Stimulated activated CD8-positive, alpha-beta memory T cell treated with anti-CD3 and anti-CD28 coated beads, Interleukin-15, amount 100 ng/mL, for 1 hour (primary cell): ENCODE results near the gene EFNA5.

Source experiments
- DNase-seq: peaks from one replicate; pipeline ENCODE4 v3.0.0-alpha.2; 2020; ENCODE audit warnings: low read depth

The EFNA5 gene

GRCh38 chr5:107570805-107571531, 99.8 kb downstream of the EFNA5 start:
- DNase-seq: no peak

DNA sequence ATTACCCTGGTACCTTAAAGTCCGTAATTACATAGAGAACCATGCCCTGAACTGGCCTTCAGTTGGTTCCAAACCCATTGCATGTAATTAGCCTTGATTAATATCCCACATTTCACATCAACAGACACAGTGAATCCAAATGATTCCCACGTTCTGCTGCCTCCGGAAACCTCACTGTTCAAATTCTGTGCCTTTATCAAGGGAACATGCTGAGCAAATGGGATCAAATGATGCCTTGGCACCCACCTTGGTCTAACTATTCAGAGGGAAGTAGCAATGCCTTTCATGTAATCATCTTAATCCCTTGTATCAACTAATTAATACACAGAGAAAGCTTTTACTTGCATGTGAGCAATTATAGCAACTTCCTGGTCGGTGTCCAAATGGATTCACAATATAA, 100.6 kb downstream of the EFNA5 start:
- no peak for DNase-seq

DNA sequence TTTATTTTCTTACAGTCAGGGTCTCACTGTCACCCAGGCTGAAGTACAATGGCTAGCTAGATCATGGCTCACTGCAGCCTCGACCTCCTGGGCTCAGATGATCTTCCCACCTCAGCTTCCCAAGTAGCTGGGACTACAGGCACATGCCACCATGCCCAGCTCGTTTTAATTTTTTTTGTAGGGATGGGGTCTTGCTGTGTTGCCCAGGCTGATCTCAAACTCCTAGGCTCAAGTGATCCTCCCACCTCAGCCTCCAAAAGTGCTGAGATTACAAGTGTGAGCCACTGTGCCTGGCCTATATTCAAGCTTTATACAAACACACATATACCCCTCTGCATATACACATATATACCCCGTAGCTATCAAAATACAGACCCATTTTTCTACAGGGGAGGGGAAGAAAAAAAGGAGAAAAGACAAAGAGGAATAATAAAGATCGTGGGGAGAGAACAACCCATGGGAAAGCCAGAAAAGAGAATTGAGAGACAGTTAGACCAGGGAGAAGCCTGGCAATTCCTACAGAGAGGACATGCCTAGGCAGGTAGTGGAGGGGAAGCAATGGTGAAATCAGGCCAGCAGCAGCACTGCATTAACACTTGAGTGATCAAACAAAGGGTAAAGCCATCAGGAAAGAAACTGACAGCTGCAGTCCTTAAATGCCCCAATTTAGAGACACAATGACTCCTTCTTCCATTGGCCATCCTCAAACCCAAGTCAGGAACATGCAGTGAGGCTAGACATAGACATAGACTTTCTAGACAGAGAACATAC, 102.7 kb downstream of the EFNA5 start:
- DNase-seq: no peak

GRCh38 chr5:107566986-107567385, 103.8 kb downstream of the EFNA5 start:
- DNase-seq: no peak

GRCh38 chr5:107565791-107566767, 104.7 kb downstream of the EFNA5 start:
- DNase-seq: no peak

GRCh38 chr5:107564931-107565372, 105.8 kb downstream of the EFNA5 start:
- DNase-seq: no peak

- DNase-seq: no peak
Observed at GRCh38 chr5:107563959-107564544, 106.7 kb downstream of the EFNA5 start.

DNA sequence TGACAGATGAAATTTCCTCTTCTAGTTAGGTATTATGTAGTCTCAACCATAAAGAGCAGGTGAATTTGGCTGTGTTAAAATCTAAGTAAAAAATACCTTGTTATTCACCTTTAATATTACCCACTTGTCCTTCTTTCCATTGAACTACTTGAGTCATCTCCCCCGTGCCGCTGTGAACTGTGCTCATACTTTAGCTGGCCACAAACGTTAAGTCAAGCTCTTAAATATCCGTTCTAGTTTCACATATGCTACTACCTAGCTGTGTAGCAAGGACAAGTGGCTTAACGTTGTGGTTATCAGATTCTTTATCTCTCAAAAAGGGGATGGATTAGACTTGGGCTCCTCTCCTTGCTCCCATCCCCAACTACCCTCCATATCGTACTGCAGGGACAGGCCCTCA, 110.4 kb downstream of the EFNA5 start:
- DNase-seq: no peak

DNA sequence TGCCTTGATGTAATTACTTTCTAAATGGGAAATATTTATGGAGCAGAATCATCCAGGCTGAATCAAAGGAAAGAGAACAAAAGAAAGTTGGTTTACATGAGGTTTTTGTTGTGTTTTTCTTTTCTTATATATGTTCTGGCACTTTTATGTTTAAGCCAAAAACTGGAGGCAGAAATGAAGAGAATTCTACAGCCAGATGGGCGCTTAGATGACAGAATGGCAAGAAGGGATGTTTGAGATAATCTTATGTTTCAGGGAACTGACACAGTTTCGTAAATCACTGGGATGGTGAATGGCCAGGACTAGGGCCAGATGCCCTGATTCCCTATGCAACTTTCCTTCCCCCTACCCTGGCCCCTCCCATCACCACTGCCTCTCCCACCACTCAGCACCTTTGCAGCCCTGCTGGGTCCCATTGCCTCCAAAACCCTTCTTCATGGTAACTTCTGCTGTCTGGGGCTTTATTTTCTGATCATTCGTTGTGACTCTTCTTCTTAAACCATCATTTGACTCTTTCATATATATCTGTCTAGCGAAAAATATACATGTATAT, 111.8 kb downstream of the EFNA5 start:
- DNase-seq: no peak

- no peak for DNase-seq
Observed at GRCh38 chr5:107557051-107557658, 113.6 kb downstream of the EFNA5 start.

DNA sequence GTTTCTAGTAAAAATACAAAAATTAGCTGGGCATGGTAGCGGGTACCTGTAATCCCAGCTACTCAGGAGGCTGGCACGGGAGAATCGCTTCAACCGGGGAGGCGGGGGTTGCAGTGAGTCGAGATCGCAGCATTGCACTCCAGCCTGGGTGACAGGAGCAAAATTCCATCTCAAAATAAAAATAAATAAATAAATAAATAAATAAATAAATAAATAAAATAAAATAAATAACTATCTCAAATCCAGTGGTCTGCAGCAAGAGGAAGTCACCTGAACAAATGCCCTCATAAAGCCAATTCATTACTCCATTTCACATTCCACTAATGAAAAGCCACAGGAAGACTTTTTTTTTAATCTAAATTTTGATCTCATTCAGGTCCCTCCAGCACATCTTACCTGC, 114.2 kb downstream of the EFNA5 start:
- DNase-seq: no peak

GRCh38 chr5:107555425-107556090, 115.2 kb downstream of the EFNA5 start:
- no peak for DNase-seq

GRCh38 chr5:107554776-107555424, 115.8 kb downstream of the EFNA5 start:
- DNase-seq: no peak

- no peak for DNase-seq
Observed at GRCh38 chr5:107553117-107553555, 117.6 kb downstream of the EFNA5 start.

DNA sequence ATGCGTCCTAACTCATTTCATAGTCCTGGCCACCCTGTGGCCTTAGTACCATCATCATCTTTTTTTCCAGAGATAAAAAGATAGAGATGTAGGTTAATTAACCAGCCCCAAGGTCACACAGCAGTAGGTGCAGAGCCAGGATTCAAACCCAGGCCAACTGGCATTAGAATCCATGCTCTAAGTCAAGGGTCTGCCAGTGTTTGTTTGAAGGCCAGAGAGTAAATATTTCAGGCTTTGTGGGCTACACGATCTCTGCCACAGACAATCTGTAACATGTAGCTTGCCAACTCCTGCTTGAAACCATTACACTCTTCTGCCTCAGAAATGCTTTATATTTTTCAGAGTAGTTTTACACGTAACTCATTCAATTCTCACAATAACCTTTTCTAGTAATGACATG, 119.6 kb downstream of the EFNA5 start:
- no peak for DNase-seq

- no peak for DNase-seq
Observed at GRCh38 chr5:107549567-107549966, 121.2 kb downstream of the EFNA5 start.

DNA sequence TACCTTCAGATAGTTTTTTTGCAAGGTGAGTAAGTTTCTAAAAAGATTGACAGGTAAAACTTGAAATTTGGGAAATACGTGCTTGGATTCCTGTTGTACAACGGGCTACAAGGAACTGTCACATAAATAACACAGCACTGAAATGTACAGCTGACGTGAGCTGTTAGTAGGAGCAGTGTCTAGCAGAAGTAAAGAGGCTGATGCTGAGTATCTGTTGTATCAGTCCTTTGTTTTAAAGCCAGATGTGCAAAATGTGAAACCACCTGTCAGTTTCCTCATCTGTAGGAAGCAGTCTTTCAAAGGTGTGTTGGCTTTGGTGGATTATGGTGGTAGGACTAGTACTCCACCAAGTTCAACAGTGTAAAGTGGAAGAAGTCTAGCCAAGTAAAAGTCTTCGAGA, 122.3 kb downstream of the EFNA5 start:
- no peak for DNase-seq

DNA sequence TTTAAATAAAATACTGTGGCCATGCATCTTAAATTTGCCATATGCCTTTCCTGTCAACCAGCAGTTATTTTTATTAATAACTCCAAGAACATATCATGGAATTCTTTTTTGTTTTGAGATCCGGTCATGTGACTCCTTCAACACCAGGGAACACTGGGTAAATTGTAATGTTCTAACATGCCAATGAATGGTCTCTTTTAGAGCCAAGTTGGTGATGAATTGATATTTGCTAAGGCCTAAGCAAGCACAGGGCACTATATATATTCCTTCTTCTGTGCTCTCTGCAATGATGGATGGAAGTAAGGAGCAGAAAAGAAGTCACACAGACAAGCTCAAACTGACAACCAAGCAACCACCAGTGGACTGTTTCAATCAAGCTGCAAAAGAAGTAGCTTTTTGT, 124.0 kb downstream of the EFNA5 start:
- DNase-seq: no peak

DNA sequence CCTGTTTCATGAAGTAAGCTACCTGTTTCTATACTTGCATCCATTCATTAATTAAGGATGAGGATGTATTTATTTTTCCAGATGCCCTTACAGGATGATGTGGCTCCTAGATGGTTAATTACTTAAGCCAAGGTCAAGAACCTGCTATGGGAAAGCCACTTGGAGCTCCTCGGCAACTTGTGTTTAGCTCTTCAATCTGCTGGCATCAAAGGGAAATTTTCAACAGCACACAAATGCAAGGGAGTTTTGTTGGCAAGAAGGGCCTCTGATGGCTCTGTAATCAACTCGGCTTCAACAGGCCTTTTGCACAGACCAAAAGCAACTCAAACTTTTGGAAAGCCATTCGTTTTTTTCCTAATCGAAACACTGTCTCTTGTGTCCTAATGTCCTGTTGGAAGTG, 125.3 kb downstream of the EFNA5 start:
- no peak for DNase-seq

- DNase-seq: no peak
Observed at GRCh38 chr5:107544967-107545366, 125.8 kb downstream of the EFNA5 start.
